Stimulated activated CD8-positive, alpha-beta memory T cell treated with anti-CD3 and anti-CD28 coated beads, Interleukin-12 subunit alpha, Interleukin-12 subunit beta, amount 100 ng/mL, for 1 hour (primary cell): ENCODE results near the gene SLC5A11.
"Not testable (repeated sequence)": the region's sequence is repeated elsewhere in the genome, so short reads cannot be mapped to it uniquely, and the experiment has no call there.

ENCODE experiments used
- DNase-seq: peaks from one replicate; pipeline ENCODE4 v3.0.0-alpha.2; 2020; ENCODE audit warnings: low read depth

The SLC5A11 gene, protein sequence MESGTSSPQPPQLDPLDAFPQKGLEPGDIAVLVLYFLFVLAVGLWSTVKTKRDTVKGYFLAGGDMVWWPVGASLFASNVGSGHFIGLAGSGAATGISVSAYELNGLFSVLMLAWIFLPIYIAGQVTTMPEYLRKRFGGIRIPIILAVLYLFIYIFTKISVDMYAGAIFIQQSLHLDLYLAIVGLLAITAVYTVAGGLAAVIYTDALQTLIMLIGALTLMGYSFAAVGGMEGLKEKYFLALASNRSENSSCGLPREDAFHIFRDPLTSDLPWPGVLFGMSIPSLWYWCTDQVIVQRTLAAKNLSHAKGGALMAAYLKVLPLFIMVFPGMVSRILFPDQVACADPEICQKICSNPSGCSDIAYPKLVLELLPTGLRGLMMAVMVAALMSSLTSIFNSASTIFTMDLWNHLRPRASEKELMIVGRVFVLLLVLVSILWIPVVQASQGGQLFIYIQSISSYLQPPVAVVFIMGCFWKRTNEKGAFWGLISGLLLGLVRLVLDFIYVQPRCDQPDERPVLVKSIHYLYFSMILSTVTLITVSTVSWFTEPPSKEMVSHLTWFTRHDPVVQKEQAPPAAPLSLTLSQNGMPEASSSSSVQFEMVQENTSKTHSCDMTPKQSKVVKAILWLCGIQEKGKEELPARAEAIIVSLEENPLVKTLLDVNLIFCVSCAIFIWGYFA

DNA sequence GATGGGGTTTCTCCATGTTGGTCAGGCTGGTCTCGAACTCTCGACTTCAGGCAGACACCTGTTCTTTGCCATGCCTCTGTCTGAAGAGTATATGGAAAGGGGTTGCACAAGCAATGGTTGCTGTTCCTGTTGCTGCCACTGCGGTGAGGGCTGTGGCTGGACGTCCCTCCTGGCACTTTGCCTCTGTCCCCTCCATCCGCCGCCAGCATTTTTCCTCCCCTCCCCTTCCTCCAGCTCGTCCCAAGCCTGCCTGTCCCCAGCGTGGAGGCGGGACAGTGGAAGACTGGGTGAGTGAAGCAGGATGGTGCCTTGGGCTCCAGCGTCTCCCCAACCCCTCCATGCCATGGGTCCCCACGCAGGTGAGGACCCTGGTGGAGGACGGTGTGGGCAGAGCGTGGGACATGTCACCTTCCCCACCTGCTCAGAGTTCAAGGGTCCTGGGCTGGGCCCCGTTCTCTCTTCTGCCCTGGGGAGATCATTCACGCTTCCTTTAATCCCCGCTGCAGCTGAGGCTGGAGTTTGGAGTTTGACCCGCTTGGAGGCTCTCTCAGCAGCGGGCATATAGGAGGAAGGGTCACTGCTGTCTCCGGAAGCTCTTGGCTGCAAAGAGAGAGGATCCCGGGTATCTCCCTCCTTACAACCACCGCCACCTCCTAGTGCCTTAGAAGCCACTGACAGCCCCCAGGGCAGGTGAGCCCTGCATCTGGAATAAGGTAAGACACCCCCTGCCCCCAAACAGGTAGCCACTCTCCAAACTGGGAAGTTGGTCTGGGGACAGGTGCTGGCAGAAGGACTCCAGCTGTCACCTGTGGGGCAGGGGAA, at the start of gene SLC5A11:
Gene SLC5A11, plus strand, starts transcription at position 238 of the 822 bp plus-strand sequence. CDS start 12,681 bp downstream, outside the sequence.
- no peak for DNase-seq

DNA sequence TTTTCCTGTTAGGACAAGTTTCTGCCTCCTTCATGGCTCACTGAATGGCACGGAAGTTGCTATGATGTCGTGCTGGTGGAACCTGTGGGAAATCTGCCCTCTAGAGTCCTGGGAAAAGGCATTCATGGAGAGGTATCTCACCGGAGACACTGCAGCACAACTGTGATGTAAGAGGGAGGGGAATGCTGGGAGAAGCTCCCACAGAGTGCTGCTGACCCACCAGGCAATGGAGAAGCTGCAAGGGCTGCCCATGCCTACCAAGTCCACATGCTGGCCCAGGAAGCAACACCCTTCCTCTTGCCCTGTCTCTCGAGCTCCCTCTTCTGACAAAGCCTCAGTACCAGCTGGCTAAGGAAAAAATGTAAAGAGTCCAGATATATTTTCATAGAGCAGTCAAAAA, 45.2 kb upstream of the SLC5A11 start:
- no peak for DNase-seq

DNA sequence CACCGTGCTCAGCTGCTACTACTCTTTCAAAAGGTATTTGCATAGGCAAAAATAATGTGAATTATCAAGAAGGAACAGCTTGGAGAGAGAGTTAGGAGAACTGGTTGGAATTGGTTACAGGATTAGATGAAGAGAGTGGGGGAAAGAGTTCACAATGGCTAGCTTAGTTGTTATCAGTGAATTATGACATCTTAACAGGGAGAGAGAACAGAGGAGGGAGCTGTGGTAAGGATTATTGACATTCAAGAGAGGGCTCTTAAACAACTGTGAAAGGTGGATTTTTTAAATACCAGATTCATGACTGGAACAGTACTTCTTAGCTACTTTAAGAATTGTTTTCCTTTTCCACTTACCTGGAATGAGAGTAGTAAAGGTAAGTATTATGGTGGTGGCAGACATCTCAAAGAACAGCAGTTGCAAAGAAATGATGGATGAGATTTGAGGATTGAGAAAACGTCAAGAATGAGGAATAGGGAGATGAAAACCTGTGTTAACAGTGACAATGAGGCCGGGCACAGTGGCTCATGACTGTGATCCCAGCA, 43.9 kb upstream of the SLC5A11 start:
- DNase-seq = no peak

DNA sequence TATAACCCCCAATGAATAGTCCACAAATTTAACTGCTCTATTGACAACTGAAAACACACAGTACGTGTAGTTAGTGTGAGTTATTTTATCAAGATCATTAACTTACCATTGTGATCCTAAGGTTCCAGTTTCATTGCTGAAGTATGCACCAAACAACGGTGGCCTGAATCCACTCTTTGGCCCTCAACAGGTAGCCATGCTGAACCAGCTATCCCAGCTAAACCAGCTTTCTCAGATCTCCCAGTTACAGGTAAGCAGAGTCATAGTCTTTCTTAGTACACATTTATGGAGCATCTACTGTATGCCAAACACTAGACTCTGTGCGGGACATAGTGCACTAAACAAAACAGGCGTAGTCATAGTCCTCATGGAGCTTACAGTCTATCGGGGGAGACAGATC, 40.3 kb upstream of the SLC5A11 start:
- DNase-seq = no peak

DNA sequence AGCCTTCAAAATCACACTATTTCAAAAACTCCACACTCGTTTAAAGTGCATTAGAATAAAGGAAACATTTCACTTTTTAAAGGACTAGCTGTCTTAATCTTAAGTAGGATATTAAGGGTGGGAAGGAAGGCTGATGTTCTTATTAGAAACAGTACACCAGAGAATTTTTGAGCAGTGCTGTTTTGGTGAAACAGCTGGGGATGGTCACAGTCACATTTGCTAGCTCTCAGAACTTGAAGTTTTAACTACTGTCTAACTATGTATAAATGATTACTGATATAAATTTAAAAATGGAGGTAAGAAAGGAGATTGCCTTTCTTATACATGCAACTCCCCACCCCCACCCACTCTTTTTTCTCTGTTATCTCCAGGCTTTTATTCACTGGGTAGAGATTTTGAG, 38.5 kb upstream of the SLC5A11 start:
- no peak for DNase-seq

DNA sequence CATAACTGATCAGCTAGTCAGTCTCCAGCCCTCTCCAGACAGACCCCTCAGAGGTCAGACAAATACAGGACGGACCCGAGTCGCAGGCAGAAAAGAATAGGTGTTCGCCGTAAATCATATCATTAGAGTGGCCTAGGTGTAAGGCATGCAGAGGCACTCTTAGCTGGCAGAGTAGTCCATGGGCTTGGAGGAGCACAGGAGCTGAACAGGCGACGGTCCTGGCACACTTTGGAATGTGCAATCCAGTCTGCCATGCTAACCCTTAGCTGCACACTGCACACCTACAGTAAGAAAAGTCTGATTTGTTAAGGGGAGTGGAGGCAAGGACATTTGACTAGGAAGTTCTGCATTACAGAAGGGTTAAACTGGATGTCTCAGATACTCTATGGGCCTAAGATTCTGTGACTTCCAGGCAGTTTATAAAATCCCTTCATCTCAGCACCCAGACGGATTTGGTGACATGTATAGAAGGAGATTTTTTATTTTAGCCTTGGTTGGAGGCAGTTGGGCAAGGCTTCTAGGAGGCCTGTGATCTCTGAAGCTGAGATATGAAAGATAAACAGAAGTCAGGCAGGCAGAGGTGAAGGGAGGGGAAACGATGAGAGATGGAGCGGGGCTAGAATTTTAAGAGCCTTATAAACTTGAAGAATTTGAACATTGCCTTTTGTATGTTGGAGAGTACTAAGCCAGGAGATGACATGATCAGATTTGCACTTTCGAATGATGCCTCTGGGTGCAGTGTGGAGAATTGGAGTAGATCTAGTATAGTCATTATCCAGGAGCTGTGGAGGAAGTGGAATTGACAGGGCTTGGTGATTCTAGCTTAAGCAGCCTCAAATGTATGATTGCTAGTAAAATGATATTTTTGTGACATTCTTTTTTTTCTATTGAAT, 34.6 kb upstream of the SLC5A11 start:
- DNase-seq = no peak

DNA sequence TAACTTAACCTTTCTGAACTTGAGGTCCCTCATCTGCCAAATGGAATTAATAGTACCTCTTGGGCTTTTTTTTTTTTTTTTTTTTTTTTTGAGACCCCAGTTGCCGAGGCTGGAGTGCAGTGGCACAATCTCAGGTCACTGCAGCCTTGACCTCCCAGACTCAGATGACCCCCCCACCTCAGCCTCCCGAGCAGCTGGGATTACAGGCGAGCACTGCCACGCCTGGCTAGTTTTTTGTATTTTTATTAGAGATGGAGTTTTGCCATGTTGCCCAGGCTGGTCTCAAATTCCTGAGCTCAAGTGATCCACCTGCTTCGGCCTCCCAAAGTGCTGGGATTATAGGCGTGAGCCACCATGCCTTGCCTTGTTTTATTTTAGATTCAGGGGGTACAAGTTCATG, 33.0 kb upstream of the SLC5A11 start:
- not testable (repeated sequence) for DNase-seq

DNA sequence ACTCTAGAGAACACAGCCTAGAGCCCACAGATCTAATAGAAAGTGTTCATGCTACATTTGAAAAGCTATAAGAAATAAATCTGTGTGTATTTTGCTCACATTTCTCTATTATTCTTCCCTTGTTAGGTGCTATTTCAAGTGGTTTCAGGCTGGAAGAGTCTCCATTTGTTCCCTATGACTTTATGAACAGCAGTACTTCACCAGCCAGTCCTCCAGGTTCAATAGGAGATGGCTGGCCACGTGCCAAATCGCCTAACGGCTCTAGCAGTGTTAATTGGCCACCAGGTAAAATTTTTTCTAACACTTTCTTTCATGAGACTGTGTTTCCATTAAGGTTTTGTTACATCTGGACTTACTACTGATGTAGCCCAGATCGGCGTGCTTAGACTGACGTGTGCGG, 30.7 kb upstream of the SLC5A11 start:
- no peak for DNase-seq

DNA sequence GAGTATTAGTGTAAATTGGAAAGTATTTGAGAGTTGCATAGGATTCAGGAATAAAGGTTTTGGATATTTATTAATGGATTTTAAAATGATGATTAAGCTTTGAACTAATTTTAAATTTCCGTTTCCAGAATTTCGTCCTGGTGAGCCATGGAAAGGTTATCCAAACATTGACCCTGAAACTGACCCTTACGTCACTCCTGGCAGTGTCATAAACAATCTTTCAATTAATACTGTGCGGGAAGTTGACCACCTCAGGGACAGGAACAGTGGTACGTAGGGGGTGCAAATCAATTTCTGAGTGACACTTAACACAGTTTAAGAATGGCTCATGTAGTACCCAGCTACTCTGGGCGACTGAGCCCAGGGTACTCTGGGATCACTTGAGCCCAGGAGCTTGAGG, 29.1 kb upstream of the SLC5A11 start:
- DNase-seq = no peak

DNA sequence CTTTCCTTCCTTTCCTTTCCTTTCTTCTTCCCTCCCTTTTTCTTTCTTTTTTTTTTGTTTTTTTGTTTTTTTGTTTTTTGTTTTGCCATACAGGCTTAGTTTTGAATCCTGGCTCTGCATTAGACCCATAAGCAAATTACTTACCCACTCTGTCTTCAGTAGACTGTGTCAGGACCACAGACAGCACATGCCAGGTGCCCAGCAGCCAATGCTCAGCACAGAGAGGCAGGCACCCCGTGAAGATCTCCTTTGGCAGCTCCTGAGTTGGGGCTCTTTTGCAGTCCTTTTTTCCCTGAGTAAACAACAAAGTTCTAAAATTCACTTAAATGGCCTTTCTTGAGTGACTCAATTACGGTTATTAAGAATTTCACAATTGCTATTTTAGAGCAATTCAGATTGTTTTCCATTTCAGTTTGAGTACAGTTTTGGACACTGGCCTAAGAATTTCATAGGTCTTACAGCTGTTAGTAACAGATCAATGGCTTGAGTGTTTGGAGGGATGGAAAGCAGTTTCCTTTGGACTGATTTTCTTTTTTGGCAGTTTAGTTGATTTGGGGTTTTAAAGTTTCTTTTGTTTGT, 26.2 kb upstream of the SLC5A11 start:
- DNase-seq = no peak

DNA sequence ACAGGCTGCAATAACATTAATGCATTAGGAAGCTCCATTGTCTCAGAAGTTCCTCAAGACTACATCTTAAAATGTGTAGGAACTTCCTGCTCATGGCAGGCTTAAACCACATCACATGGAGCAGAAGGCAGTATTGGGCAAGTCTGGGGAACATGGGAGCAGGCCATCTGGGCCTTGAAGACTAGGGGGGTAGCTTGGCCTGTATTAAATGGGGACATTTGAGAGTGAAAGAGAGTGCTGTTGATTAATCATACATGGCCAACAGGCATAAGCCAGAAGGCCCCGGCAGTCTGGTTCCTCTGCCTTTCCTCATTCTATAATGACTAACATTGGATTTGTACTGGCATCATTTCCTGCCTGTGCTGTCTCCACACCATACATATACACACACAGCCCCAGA, 25.2 kb upstream of the SLC5A11 start:
- no peak for DNase-seq

DNA sequence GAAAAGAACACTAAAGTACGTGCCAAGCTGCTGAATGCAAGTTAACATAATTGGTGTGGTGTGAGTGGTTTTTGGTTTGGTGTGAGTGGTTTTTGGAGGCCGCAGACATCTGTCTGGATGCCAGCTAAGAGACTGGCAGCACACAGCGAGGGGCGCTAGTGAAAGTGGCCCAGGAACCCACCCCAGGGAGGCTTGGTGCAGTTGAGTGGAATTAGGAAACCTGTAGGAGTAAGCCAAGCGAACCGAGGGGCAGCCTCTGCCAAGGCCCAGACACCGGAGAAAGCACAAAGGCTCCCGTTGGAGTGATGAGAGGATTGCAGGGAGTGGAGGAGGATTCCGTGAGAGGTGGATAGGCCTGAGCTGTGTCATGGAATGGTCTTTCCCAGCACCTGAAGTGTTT, 24.6 kb upstream of the SLC5A11 start:
- no peak for DNase-seq

DNA sequence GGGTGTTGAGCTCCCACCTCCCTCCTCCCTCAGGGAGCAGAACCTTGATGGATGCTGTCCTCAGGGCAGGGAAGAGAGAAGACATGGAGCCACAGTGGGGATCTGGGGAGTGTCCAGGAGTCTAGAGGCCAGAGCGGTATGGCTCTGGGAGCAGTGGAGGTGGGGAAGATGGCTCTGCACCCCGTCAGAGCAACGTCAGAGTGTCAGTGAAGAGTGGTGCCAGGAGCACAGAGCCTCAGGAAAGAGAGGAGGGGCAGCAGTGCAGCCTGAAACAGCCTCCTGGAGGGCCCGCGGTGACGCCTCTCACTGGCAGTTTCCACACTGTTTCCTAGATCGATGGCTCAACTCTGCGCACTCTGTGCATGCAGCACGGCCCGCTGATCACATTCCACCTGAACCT, 23.2 kb upstream of the SLC5A11 start:
- DNase-seq = no peak

DNA sequence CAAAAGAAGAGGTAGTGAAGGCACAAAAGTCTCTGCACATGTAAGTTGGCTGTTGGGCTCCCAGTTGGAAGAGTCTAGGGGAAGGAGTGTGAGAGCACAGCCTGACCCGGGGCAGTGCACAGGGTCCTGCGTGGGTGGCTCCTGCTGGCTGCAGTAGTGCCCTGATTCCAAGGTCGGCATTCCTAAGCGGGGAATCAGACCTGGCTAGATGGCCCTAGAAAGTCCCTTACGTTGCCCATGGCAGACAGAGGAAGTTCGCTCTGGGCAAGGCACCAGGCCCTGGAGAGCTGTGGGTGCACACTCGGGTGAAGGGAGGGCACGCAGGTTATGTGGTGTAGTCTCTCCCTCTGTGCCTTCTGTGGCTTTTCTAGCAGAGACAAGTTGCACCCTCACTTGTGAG, 22.8 kb upstream of the SLC5A11 start:
- no peak for DNase-seq

DNA sequence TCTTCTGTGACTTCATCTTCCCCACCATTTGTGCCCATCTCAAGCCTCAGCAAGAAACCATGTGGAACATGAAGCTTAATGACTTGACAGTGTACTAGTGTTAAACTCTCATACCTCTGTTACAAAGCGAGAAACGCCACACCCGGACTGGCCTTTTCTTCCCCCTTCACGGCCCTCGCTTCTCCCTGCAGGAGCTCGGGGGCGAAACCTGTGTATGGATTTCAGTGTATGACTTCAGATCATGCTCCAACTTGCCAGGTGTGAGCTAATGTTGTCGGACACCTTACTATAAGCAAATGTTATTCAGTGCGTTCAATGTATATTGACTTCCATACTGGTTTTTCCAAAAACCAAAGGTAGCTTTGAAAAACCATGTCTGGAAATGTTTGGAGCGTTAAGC, 20.1 kb upstream of the SLC5A11 start:
- DNase-seq = no peak

DNA sequence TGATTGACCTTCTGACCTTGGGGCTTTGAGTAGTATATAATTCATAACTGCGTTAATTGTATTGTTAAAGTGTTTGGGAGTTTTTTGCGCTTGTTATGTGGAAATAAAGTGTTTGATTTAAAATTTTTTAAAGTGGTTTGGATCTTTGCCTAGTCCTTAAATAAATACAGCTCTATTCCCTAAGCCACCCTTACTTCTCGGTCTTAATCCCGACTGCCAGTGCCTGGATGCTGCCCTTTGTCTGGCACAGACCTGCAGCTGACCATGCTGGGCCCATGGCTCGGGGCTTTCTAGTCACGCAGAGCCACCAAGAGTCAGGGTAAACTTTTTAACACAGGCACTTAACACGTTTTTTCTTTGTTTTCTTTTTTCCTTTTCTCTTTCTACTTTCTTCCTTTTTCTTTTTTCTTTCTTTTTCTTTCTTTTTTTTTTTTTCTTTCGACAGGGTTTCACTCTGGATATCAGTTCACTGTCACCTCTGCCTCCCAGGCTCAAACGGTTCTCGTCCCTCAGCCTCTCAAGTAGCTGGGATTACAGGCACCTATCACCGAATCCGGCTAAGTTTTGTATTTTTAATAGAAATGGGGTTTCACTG, 19.6 kb upstream of the SLC5A11 start:
- DNase-seq = no peak

DNA sequence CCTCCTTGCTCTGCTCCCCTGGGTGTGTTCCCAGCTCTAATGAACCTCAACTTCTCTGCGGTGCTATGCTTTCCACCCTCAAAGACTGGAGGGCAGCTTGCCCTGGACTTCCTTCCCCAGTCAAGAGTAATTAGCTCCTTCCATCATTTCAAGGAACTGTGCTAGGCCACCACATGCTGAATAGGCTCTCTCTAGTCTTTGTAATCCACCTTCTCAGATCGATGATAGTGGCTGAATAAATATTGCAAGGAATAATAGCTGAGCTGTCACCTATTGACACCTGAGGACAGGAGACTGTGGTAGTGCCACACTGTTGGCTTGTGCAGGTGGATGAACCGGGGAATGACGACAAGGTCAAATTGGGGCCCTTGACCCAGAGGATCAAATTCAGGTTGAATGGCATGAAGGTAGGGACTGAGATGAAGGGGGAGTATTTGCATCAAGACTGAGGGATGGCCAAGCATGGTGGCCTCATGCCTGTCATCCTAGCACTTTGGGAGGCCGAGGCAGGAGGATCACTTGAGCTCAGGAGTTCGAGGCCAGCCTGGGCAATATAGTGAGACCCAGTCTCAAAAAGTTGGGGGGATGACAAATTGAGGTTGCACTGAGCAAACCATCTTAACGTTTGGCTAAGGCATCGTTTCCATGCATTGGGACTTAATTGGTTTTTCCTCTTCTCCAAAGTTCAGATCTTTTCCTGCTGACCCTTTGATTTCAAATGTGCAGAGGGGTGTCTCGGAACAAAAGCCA, 18.8 kb upstream of the SLC5A11 start:
- DNase-seq = no peak

DNA sequence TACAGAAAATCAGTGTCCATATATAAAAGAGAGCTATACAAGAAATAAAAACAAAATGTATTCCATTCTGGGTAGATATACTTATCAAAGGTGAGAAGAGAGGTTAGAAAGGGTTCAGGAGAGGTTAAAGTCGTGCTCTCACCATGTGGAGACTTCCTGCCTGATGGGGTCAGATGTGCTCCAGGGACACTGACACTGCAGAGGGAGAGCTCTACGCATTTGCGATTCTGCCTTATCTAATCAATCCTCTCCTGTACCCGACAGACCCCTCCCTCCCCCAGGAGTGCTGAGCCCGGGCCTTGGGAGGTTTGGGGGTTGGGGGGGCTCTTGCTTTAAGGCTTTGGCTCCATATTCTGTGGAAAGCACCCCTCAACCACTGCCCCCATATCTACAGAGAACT, 16.6 kb upstream of the SLC5A11 start:
- no peak for DNase-seq

DNA sequence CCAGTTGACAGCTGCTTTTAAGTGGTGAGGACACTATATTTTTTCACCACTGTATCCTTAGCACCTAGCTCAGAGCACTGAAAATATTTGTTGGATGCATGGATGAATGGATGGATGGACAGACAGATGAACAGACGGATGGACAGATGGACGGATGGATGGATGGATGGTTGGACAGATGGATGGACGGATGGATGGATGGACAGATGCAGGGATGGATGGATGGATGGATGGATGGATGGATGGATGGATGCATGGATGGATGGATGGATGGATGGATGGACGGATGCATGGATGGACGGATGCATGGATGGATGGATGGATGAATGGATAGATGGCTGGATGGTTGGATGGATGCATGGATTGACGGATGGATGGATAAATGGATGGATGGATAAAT, 12.4 kb upstream of the SLC5A11 start:
- DNase-seq = no peak
